HepG2 (cell line): ENCODE results near the gene ARHGAP33. TPM values are rescaled to one million over a fixed set of nuclear protein-coding genes. Genes with fewer than 3 reads are reported as not detected.

Source experiments
- ATAC-seq: fragments of 200-7000 bp; cut with Tn5 transposase; 3 replicates; pipeline ENCODE4 v1.9.1; 2020; ENCODE audit warnings: mild to moderate bottlenecking, moderate library complexity
- BruUV-seq: library from RNA; stranded (reverse); fragments of 400-500 nt; replicated peaks from 2 replicates; lab custom pipeline; 2021; lab: Mats Ljungman, UMichigan
- CTCF ChIA-PET: fragments of 300-600 bp; formaldehyde crosslinking; extraction: SDS; loops from one replicate; lab custom pipeline; 2021; ENCODE audit warnings: low total read pairs, inconsistent platforms, low intra/inter-chr PET ratio; lab: Yijun Ruan, JAX
- POLR2A ChIA-PET: fragments of 350-600 bp; sonication (Branson Sonifier 250); formaldehyde crosslinking; loops from one replicate; lab custom pipeline; 2020; ENCODE audit warnings: antibody characterized with exemption, inconsistent platforms; lab: Yijun Ruan, JAX
- DNase-seq: peaks from one replicate; pipeline ENCODE4 v3.0.0-alpha.2; 2015; ENCODE audit warnings: low spot score
- FAIRE-seq: peaks from 3 replicates; lab custom pipeline; 2011; peaks lifted over from hg19 to GRCh38; lab: Jason Lieb, UNC
- H2AFZ ChIP-seq: one replicate; pipeline ENCODE4 v1.6.1; 2011; ENCODE audit warnings: low read length, inconsistent platforms
- H3K27ac ChIP-seq: fragments of 300-600 bp; 3 replicates; pipeline ENCODE4 v1.8.0; 2011; ENCODE audit warnings: mixed run types, mild to moderate bottlenecking, mixed read lengths, low read length, inconsistent platforms; ENCODE audit not compliant: insufficient read depth; ENCODE audit errors: extremely low read length
- H3K27me3 ChIP-seq, 2 experiments: fragments of 200-600 bp in 1 of 2; 2 replicates in 1 of 2; 3 replicates in 1 of 2; pipeline versions ENCODE4 v1.6.0 to v1.8.0; 2011; ENCODE audit warnings: low read length in 2 of 2, mild to moderate bottlenecking in 2 of 2, moderate library complexity in 2 of 2, inconsistent platforms in 1 of 2; ENCODE audit not compliant: insufficient read depth in 2 of 2, control insufficient read depth in 1 of 2
- H3K36me3 ChIP-seq, 2 experiments: fragments of 200-600 bp in 1 of 2; replicated peaks in 1 of 2; 2 replicates in 1 of 2; 3 replicates in 1 of 2; pipeline versions ENCODE4 v1.5.1 to v1.8.0; 2011; ENCODE audit warnings: low read length in 2 of 2, inconsistent platforms in 1 of 2; ENCODE audit not compliant: insufficient read depth in 2 of 2, control insufficient read depth in 1 of 2
- H3K4me1 ChIP-seq: 2 replicates; pipeline ENCODE4 v1.5.1; 2012; ENCODE audit warnings: low read length, inconsistent platforms; ENCODE audit not compliant: insufficient read depth
- H3K4me2 ChIP-seq: 2 replicates; pipeline ENCODE4 v1.6.0; 2011; ENCODE audit warnings: low read depth, low read length, inconsistent platforms
- H3K4me3 ChIP-seq, 3 experiments: fragments of 200-600 bp in 1 of 3; sonication (generic), shearing (Covaris generic) in 1 of 3; replicated peaks in 1 of 3; 2 replicates each; pipeline ENCODE4 v1.5.1; 2011 to 2016; ENCODE audit warnings: low read length in 3 of 3, inconsistent platforms in 2 of 3, low read depth in 2 of 3, mild to moderate bottlenecking in 2 of 3, control low read depth in 1 of 3, mixed read lengths in 1 of 3; ENCODE audit not compliant: insufficient read depth in 1 of 3
- H3K79me2 ChIP-seq: one replicate; pipeline ENCODE4 v1.6.1; 2011; ENCODE audit warnings: low read length, inconsistent platforms; ENCODE audit not compliant: insufficient read depth
- H3K9ac ChIP-seq: 2 replicates; pipeline ENCODE4 v1.6.0; 2011; ENCODE audit warnings: mild to moderate bottlenecking, low read depth, low read length, inconsistent platforms; ENCODE audit not compliant: insufficient read depth
- H3K9me3 ChIP-seq: 2 replicates; pipeline ENCODE4 v1.5.1; 2012; ENCODE audit warnings: mild to moderate bottlenecking, low read length
- H4K20me1 ChIP-seq: 2 replicates; pipeline ENCODE4 v1.6.0; 2011; ENCODE audit warnings: inconsistent platforms, mild to moderate bottlenecking, low read length, moderate library complexity; ENCODE audit not compliant: insufficient read depth
- ELF4 ChIP-seq: sonication (generic); formaldehyde crosslinking; IDR thresholded peaks from 2 replicates; pipeline ENCODE4 v1.5.0; 2020; ENCODE audit warnings: missing genetic modification reagents, mild to moderate bottlenecking, moderate library complexity, borderline replicate concordance
- LCORL ChIP-seq, 2 experiments: fragments of 450-650 bp in 1 of 2; sonication (generic) in 1 of 2; formaldehyde crosslinking in 1 of 2; IDR thresholded peaks; 2 replicates each; pipeline versions ENCODE4 v1.5.0 to v1.6.1; 2017 to 2020; ENCODE audit warnings: antibody characterized with exemption in 1 of 2, missing genetic modification reagents in 1 of 2
- MAFK ChIP-seq, 2 experiments: IDR thresholded peaks in 1 of 2; conservative IDR thresholded peaks in 1 of 2; 2 replicates each; pipeline ENCODE4 v1.6.1; 2011; ENCODE audit warnings: improper control_type of control experiment in 2 of 2, low read length in 2 of 2
- NBN ChIP-seq: fragments of 450-650 bp; conservative IDR thresholded peaks from 2 replicates; pipeline ENCODE4 v1.6.1; 2017
- SMYD3 ChIP-seq: sonication (generic); formaldehyde crosslinking; IDR thresholded peaks from 2 replicates; pipeline ENCODE4 v1.8.1; 2023; ENCODE audit warnings: mild to moderate bottlenecking, missing genetic modification reagents
- SPEN ChIP-seq: sonication (generic); formaldehyde crosslinking; IDR thresholded peaks from 2 replicates; pipeline ENCODE4 v1.5.1; 2020; ENCODE audit warnings: low read depth, mild to moderate bottlenecking, missing genetic modification reagents
- ZNF317 ChIP-seq: sonication (generic); formaldehyde crosslinking; IDR thresholded peaks from 2 replicates; pipeline ENCODE4 v1.5.0; 2020; ENCODE audit warnings: mild to moderate bottlenecking, missing genetic modification reagents
- ZNF879 ChIP-seq: sonication (generic); formaldehyde crosslinking; IDR thresholded peaks from 2 replicates; pipeline ENCODE4 v1.8.1; 2023; ENCODE audit warnings: missing genetic modification reagents
- WGBS: methylation state at CpG from one replicate; pipeline ENCODE4 v1.1.6; 2017; ENCODE audit warnings: low lambda C conversion rate; 5-methylcytosine and 5-hydroxymethylcytosine counted together
- in situ Hi-C: cut with HindIII; loops from 2 replicates; pipeline ENCODE4 v1.10.0; 2017; ENCODE audit warnings: low pct_unique_long_range_greater_than_20kb; ENCODE audit not compliant: extremely low pct_ligation_motif_present
- intact Hi-C: fragments of 100-400 bp; cut with micrococcal nuclease; formaldehyde crosslinking; loops from one replicate; pipeline ENCODE4 v1.10.0; 2022; ENCODE audit not compliant: unreplicated experiment
- polyA plus RNA-seq, 8 experiments: library from polyadenylated mRNA; depleted of rRNA in 3 of 8; stranded (reverse) in 7 of 8; unstranded in 1 of 8; fragments of >200 nt; fragmentation: Illumina TruSeq in 4 of 8; extraction: Trizol in 4 of 8; gene quantifications; 2 replicates each; pipeline versions ENCODE4 v1.2.1 to v1.2.3, GENCODE V29; 2011 to 2016; ENCODE audit warnings: low read depth in 4 of 8, missing spikeins in 1 of 8, mixed read lengths in 1 of 8; ENCODE audit not compliant: insufficient read depth in 1 of 8
- total RNA-seq, 5 experiments: library from RNA; depleted of rRNA; stranded (reverse); fragments of >200 nt; fragmentation: Illumina TruSeq; extraction: Trizol; gene quantifications; 2 replicates each; pipeline ENCODE4 v1.2.3, GENCODE V29; 2016; ENCODE audit warnings: low read depth in 1 of 5
- TF ChIP-seq, protein P1 (sequence below), 2 experiments: sonication (generic) in 1 of 2; formaldehyde crosslinking in 1 of 2; IDR thresholded peaks; 2 replicates each; pipeline versions ENCODE4 v1.5.1 to v1.6.1; 2011 to 2020; ENCODE audit warnings: borderline replicate concordance in 1 of 2, low read depth in 1 of 2, low read length in 1 of 2, mild to moderate bottlenecking in 1 of 2, missing genetic modification reagents in 1 of 2, moderate library complexity in 1 of 2

ARHGAP33 gene
- total and polyA plus RNA-seq, 2 of the 13 experiments (the other 11 are each of a cell fraction or from before 2014, with no cell fraction given) = 1.3 to 2.7 TPM

DNA sequence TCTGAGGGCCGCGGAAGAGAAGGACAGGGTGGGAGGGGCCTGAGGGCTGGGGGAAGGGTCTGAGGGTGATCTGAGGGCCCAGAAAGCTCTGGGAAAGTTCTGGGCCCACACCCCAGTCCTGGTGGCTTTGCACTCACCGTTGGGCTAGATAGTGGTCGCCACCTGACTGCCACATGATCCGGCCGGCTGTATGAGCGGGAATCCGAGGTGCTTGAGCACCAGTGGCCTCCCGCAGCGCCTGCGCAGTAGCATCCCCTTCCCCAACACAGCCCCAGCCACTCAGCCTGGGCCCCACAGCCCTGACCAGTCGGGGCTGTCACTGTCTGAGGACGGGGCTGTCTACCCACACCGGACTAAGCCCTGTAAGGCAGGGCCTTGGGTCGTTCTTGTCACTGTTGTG is 22.3 kb downstream of the ARHGAP33 start (continued):
- TF ChIP-seq MAFK (conservative IDR thresholded peaks at IDR 0.05 in 1 of 2, IDR thresholded peaks at IDR 0.05 in 1 of 2; ENCODE audit: low read length in 2 of 2) (no peak), SPEN (CRISPR knock-in tag) (peak; percentile 52; the same call in 1 of the 2 replicates)

DNA sequence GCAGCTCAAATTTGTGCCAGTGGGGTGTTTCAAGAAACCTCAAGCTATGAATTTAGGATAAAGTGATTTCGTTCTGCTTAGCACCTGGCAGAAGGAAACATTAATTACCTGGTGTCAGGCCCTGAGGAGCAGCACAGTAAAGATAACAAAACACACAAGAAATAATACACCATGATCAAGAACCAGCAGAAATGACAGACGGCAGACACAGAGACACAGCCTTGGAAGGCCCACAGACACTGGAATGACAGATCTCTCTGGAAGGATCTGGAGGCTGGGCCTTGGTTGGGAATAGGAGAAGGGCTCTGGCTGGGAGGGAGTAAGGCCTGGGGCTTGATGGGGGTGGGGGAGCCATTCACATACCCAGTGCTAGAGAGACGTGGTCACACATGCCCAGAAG is 26.5 kb downstream of the ARHGAP33 start:
- H2AFZ ChIP-seq = no peak overlapping the region
- peaks cover 11% of the 10 kb centered on the region for H3K4me1 ChIP-seq
- TSS peak; percentile 24 for BruUV-seq
- TF ChIP-seq ZNF879 (CRISPR knock-in tag) (no peak), ZNF317 (peak; percentile 89)
- CTCF ChIA-PET = no interaction called here
- in situ Hi-C loops (no loop called here), intact Hi-C loops (no loop called here)
- ATAC-seq (no peak), DNase-seq (no peak), FAIRE-seq (no peak)
- POLR2A ChIA-PET = interaction anchor here (0.9 to 3.6 kb wide), 2 partner anchors 10 to 59 kb away, joined by 3 to 13 read pairs; partner anchors contain the start of gene PRODH2
- H3K4me3 ChIP-seq = no peak overlapping the region
- H3K36me3 ChIP-seq = peaks cover 16 to 31% of the 10 kb centered on the region in 2 experiments; a peak in 4 of 5 replicates
- WGBS = 94% methylated on average over 2 of the region's 3 CpGs
- H3K27me3 ChIP-seq = no peaks in the 10 kb centered on the region
- H3K9ac ChIP-seq = no peak overlapping the region
- no peak overlapping the region for H3K4me2 ChIP-seq
- no peaks in the 10 kb centered on the region for H3K9me3 ChIP-seq
- no peaks in the 10 kb centered on the region for H4K20me1 ChIP-seq
- no peaks in the 10 kb centered on the region for H3K79me2 ChIP-seq
- H3K27ac ChIP-seq = no peak overlapping the region

GRCh38 chr19:35805526-35806102 is 30.2 kb downstream of the ARHGAP33 start:
- Histone ChIP-seq H3K27me3 (no peaks in the 10 kb centered on the region), H3K9me3 (no peaks in the 10 kb centered on the region), H3K4me2 (no peak overlapping the region), H3K27ac (no peak overlapping the region), H3K79me2 (no peaks in the 10 kb centered on the region), H3K4me3 (no peak overlapping the region), H3K36me3 (peaks cover 21 to 31% of the 10 kb centered on the region in 2 experiments; a peak in 4 of 5 replicates), H3K9ac (no peak overlapping the region), H4K20me1 (no peaks in the 10 kb centered on the region), H3K4me1 (peaks cover 4% of the 10 kb centered on the region), H2AFZ (no peak overlapping the region)
- DNase-seq (no peak), ATAC-seq (no peak), FAIRE-seq (no peak)
- no TSS peak for BruUV-seq
- intact Hi-C loops (no loop called here), in situ Hi-C loops (no loop called here)
- WGBS = 88% methylated on average over 5 of the region's 5 CpGs
- TF ChIP-seq ELF4 (CRISPR knock-in tag) (no peak), LCORL (IDR thresholded peaks at IDR 0.05) (peak; percentile 59; the same call in 1 of the 2 replicates), LCORL (CRISPR knock-in tag; IDR thresholded peaks at IDR 0.05) (no peak), NBN (no peak), SMYD3 (CRISPR knock-in tag) (no peak)
- TF ChIP-seq, protein P1, sequence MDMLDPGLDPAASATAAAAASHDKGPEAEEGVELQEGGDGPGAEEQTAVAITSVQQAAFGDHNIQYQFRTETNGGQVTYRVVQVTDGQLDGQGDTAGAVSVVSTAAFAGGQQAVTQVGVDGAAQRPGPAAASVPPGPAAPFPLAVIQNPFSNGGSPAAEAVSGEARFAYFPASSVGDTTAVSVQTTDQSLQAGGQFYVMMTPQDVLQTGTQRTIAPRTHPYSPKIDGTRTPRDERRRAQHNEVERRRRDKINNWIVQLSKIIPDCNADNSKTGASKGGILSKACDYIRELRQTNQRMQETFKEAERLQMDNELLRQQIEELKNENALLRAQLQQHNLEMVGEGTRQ (IDR thresholded peaks at IDR 0.05; ENCODE audit: low read depth, low read length) = no peak
- TF ChIP-seq, protein P1 (CRISPR knock-in tag; IDR thresholded peaks at IDR 0.05; ENCODE audit: borderline replicate concordance) = no peak
- ChIA-PET POLR2A (no interaction called here), CTCF (no interaction called here)
